Endothelial cell of umbilical vein (primary cell): ENCODE measurements around the gene LGALS9C.
"Not testable (repeated sequence)": the region's sequence is repeated elsewhere in the genome, so short reads cannot be mapped to it uniquely, and the experiment has no call there.

Experiments
- CTCF ChIP-seq, 2 donors: IDR thresholded peaks; 1 replicate in 1 of 2; 2 replicates in 1 of 2; pipeline ENCODE4 v1.5.1; 2011; ENCODE audit warnings: low read length in 2 of 2, mild to moderate bottlenecking in 2 of 2, moderate library complexity in 2 of 2, control low read depth in 1 of 2, inconsistent platforms in 1 of 2, low read depth in 1 of 2; ENCODE audit not compliant: insufficient read depth in 1 of 2; ENCODE audit errors: extremely low read depth in 1 of 2
- EZH2 ChIP-seq: IDR thresholded peaks from 2 replicates; pipeline ENCODE4 v1.6.1; 2012; ENCODE audit warnings: borderline replicate concordance, low read depth, mild to moderate bottlenecking, moderate library complexity, low read length, inconsistent platforms; ENCODE audit not compliant: severe bottlenecking
- FOS ChIP-seq: IDR thresholded peaks from 2 replicates; pipeline ENCODE4 v1.6.1; 2011; ENCODE audit warnings: mild to moderate bottlenecking, low read length, moderate library complexity, borderline replicate concordance; ENCODE audit not compliant: insufficient read depth
- GATA2 ChIP-seq: IDR thresholded peaks from 2 replicates; pipeline ENCODE4 v1.7.0; 2011; ENCODE audit warnings: low read depth, mild to moderate bottlenecking, moderate library complexity, mixed read lengths, low read length; ENCODE audit not compliant: insufficient read length, insufficient read depth
- JUN ChIP-seq: IDR thresholded peaks from 2 replicates; pipeline ENCODE4 v1.6.1; 2011; ENCODE audit warnings: borderline replicate concordance, low read depth; ENCODE audit not compliant: insufficient read length, insufficient read depth
- MYC ChIP-seq: IDR thresholded peaks from one replicate; pipeline ENCODE4 v1.6.1; 2011; ENCODE audit warnings: mild to moderate bottlenecking, low read depth, low read length
- POLR2A ChIP-seq: IDR thresholded peaks from 2 replicates; pipeline ENCODE4 v1.6.1; 2012; ENCODE audit warnings: low read depth, mild to moderate bottlenecking, control low read depth, low read length
- POLR2AphosphoS5 ChIP-seq: IDR thresholded peaks from 2 replicates; pipeline ENCODE4 v1.6.1; 2012; ENCODE audit warnings: low read depth, mild to moderate bottlenecking, control low read depth, low read length, moderate library complexity; ENCODE audit not compliant: insufficient read depth
- TF ChIP-seq, protein P1 (sequence below): IDR thresholded peaks from 2 replicates; pipeline ENCODE4 v1.6.1; 2011; ENCODE audit not compliant: insufficient read depth, insufficient read length

GRCh38 chr17:18530405-18530804 lies 53.8 kb downstream of the LGALS9C start:
- not testable (repeated sequence) for TF ChIP-seq POLR2AphosphoS5; CTCF (IDR thresholded peaks at IDR 0.05; ENCODE audit: extremely low read depth in 1 of 2, insufficient read depth in 1 of 2, low read depth in 1 of 2, low read length in 2 of 2); POLR2A; EZH2; MYC; JUN; FOS; GATA2
- TF ChIP-seq, protein P1, sequence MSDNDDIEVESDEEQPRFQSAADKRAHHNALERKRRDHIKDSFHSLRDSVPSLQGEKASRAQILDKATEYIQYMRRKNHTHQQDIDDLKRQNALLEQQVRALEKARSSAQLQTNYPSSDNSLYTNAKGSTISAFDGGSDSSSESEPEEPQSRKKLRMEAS, result not testable (repeated sequence)
